Kidney (tissue), 14 donors: Measurements from ENCODE around the gene SELENOP. TPM values are rescaled to one million over a fixed set of nuclear protein-coding genes. Genes with fewer than 3 reads are reported as not detected.
"Not testable (repeated sequence)": the region's sequence is repeated elsewhere in the genome, so short reads cannot be mapped to it uniquely, and the experiment has no call there.

ENCODE experiments used
- DNase-seq, 5 donors: peaks; one replicate each; pipeline ENCODE4 v3.0.0-alpha.2; 2013 to 2020
- FAIRE-seq: peaks from 2 replicates; lab custom pipeline; 2012; peaks lifted over from hg19 to GRCh38; lab: Jason Lieb, UNC
- H3K27ac ChIP-seq, 2 donors: one replicate each; pipeline ENCODE4 v1.7.0; 2013; ENCODE audit warnings: low read depth in 2 of 2, low read length in 2 of 2, inconsistent platforms in 1 of 2
- H3K27me3 ChIP-seq: one replicate; pipeline ENCODE4 v1.7.1; 2013; ENCODE audit warnings: low read length, inconsistent platforms; ENCODE audit not compliant: control insufficient read depth, insufficient read depth
- H3K36me3 ChIP-seq, 3 donors: one replicate each; pipeline versions ENCODE4 v1.7.0 to v1.7.1; 2013; ENCODE audit warnings: low read length in 3 of 3, control low read depth in 1 of 3, inconsistent platforms in 1 of 3; ENCODE audit not compliant: insufficient read depth in 3 of 3, control insufficient read depth in 2 of 3
- H3K4me1 ChIP-seq, 3 donors: one replicate each; pipeline versions ENCODE4 v1.7.0 to v1.7.1; 2013; ENCODE audit warnings: low read length in 3 of 3, inconsistent platforms in 1 of 3, low read depth in 1 of 3; ENCODE audit not compliant: control insufficient read depth in 2 of 3, insufficient read depth in 2 of 3
- H3K4me3 ChIP-seq, 3 donors: one replicate each; pipeline versions ENCODE4 v1.7.0 to v1.8.1; 2013; ENCODE audit warnings: low read length in 3 of 3, control low read depth in 1 of 3, inconsistent platforms in 1 of 3
- H3K9ac ChIP-seq, 3 donors: one replicate each; pipeline versions ENCODE4 v1.7.0 to v1.7.1; 2013; ENCODE audit warnings: low read length in 3 of 3, control low read depth in 1 of 3, inconsistent platforms in 1 of 3
- H3K9me3 ChIP-seq, 3 donors: one replicate each; pipeline versions ENCODE4 v1.7.0 to v1.7.1; 2013; ENCODE audit warnings: low read length in 3 of 3, control low read depth in 1 of 3, inconsistent platforms in 1 of 3; ENCODE audit not compliant: control insufficient read depth in 2 of 3, insufficient read depth in 1 of 3
- intact Hi-C: fragments of 100-400 bp; cut with DNase I; formaldehyde crosslinking; loops from one replicate; pipeline ENCODE4 v1.11.1; 2022
- polyA plus RNA-seq: library from polyadenylated mRNA; stranded (reverse); fragments of 350-450 nt; fragmentation: Illumina TruSeq; extraction: RNeasy Lipid Tissue Mini Kit (QIAGEN cat#74804); gene quantifications from one replicate; pipeline ENCODE4 v1.2.3, GENCODE V29; 2014; ENCODE audit warnings: low read depth, low replicate concordance; ENCODE audit not compliant: insufficient read depth
- total RNA-seq: library from RNA; stranded (reverse); fragmentation: NEBNext Ultra II Directional; extraction: Animal tissue kit (Norgen Biotek cat#: 25700); gene quantifications from one replicate; pipeline ENCODE4 v1.2.1, GENCODE V29; 2021
- TF ChIP-seq, protein P1 (sequence below): IDR thresholded peaks from 3 replicates; pipeline ENCODE4 v1.5.1; 2012; ENCODE audit warnings: mild to moderate bottlenecking, moderate library complexity, borderline replicate concordance; ENCODE audit not compliant: insufficient read depth; ENCODE audit errors: extremely low read depth
- donor health status: control.
- donor health status: control.
- donor health status: control.
- donor health status: control.
- donor health status: control.
- donor health status: DM: yes; HTN: yes; CAD: no.
- donor health status: Normal renal cell carcinoma (clear cell type).

SELENOP gene
- total and polyA plus RNA-seq, 2 donors from 2014 or later, result 305 to 390 TPM

DNA sequence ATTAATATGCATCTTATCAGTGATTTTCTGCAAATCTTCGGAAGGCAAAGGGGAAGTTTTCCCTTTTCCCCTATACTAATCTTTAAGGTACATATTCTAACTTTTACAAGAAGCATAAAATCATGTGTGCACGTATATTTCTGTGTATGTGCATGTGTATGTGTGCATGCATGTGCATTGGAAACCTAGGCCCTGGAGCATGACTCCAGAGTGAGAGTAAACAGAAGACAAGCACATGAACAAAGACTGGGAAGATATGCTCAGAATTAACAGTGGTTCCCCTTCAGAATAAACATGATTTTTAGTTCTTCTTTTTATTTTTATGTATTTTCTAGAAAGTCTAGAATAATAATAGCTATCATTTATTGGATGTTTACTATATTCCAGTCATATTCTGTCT lies 10.9 kb upstream of the SELENOP start:
- FAIRE-seq (no peak), DNase-seq (no peak)
- Histone ChIP-seq H3K4me3 (no peak overlapping the region), H3K9ac (no peak overlapping the region), H3K36me3 (no peaks in the 10 kb centered on the region), H3K27me3 (no peaks in the 10 kb centered on the region), H3K27ac (no peak overlapping the region), H3K4me1 (peaks cover 0 to 9% (median 7%) of the 10 kb centered on the region in 3 donors), H3K9me3 (no peaks in the 10 kb centered on the region)
- intact Hi-C loops, result no loop called here
- TF ChIP-seq, protein P1, sequence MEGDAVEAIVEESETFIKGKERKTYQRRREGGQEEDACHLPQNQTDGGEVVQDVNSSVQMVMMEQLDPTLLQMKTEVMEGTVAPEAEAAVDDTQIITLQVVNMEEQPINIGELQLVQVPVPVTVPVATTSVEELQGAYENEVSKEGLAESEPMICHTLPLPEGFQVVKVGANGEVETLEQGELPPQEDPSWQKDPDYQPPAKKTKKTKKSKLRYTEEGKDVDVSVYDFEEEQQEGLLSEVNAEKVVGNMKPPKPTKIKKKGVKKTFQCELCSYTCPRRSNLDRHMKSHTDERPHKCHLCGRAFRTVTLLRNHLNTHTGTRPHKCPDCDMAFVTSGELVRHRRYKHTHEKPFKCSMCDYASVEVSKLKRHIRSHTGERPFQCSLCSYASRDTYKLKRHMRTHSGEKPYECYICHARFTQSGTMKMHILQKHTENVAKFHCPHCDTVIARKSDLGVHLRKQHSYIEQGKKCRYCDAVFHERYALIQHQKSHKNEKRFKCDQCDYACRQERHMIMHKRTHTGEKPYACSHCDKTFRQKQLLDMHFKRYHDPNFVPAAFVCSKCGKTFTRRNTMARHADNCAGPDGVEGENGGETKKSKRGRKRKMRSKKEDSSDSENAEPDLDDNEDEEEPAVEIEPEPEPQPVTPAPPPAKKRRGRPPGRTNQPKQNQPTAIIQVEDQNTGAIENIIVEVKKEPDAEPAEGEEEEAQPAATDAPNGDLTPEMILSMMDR, result no peak

DNA sequence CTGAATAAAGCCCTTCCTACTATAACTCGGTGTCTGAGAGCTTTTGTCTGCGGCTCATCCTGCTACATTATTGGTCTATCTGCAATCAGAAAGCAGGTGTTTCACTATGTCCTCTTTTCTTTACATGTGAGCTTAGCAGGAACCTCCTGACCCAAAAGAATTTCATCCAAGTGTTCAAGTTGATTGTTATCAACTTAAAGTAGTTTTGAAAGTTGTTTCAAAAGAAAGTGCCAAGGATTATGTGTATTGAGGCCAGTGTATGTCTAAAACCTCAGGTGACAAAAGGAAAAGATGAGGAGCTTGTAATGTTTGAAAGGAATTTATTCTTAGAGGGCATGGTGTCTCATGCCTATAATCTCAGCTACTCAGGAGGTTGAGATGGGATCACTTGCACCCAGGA lies 8.1 kb upstream of the SELENOP start:
- H3K4me3 ChIP-seq, result no peak overlapping the region
- peaks cover 0 to 7% (median 7%) of the 10 kb centered on the region in 3 donors for H3K4me1 ChIP-seq
- no peaks in the 10 kb centered on the region for H3K9me3 ChIP-seq
- no peak overlapping the region for H3K27ac ChIP-seq
- TF ChIP-seq, protein P1, result no peak
- H3K27me3 ChIP-seq, result no peaks in the 10 kb centered on the region
- DNase-seq, result no peak
- intact Hi-C loops, result no loop called here
- H3K9ac ChIP-seq, result no peak overlapping the region
- FAIRE-seq, result no peak
- H3K36me3 ChIP-seq, result no peaks in the 10 kb centered on the region

DNA sequence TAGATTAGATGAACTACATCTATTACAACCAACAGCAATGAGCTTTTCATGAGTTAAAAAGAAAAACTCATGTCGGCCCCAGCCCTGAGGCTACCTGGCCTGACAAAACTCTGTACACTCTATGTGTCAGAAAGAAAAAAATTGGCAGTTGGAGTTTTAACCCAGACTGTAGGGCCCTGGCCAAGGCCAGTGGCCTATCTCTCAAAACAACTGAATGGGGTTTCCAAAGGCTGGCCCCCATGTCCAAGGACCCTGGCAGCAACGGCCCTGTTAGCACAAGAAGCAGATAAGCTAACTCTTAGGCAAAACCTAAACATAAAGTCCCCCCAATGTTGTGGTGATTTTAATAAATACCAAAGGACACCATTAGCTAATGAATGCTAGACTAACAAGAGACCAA lies 4.9 kb upstream of the SELENOP start:
- H3K27ac ChIP-seq, H3K36me3 ChIP-seq, H3K9ac ChIP-seq, H3K27me3 ChIP-seq, H3K9me3 ChIP-seq, intact Hi-C loops, DNase-seq, FAIRE-seq, H3K4me3 ChIP-seq: not testable (repeated sequence)
- H3K4me1 ChIP-seq, result peaks cover 0 to 15% (median 4%) of the 10 kb centered on the region in 3 donors

DNA sequence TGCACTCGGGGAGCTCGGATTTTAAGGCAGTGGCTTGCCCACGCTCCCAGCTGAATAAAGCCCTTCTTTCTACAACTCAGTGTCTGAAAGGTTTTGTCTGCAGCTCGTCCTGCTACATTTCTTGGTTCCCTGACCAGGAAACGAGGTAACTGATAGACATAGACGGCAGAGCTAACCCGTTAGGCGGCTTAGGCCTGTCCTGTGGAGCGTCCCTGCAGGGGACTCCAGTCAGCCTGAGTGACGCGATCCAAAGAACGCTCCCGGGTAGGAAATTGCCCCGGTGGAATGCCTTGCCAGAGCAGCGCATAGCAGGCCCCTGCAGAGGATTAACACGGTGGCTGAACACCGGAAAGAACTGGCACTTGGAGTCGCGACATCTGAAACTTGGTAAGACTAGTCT lies 1.8 kb upstream of the SELENOP start:
- Histone ChIP-seq H3K27me3 (no peaks in the 10 kb centered on the region), H3K4me3 (no peak overlapping the region), H3K9ac (peak overlapping the region in 1 of 3 donors; percentile 10), H3K36me3 (no peaks in the 10 kb centered on the region), H3K4me1 (peaks cover 0 to 15% (median 4%) of the 10 kb centered on the region in 3 donors), H3K9me3 (no peaks in the 10 kb centered on the region), H3K27ac (peak overlapping the region; percentile 33 to 97)
- intact Hi-C loops, result no loop called here
- TF ChIP-seq, protein P1, result no peak
- FAIRE-seq (no peak), DNase-seq (peak; percentile 61 to 74 (median 68))
